Stomach (tissue), 9 donors: Measurements from ENCODE around the gene HAX1. TPM values are rescaled to one million over a fixed set of nuclear protein-coding genes. Genes with fewer than 3 reads are reported as not detected.
"Not testable (repeated sequence)": the region's sequence is repeated elsewhere in the genome, so short reads cannot be mapped to it uniquely, and the experiment has no call there.

ENCODE experiments used
- DNase-seq, 2 donors: peaks; one replicate each; pipeline versions ENCODE4 v3.0.0 to v3.0.0-alpha.2; 2013 to 2019
- H3K27ac ChIP-seq, 5 donors: fragments of 200-600 bp in 4 of 5; sonication (generic) in 4 of 5; one replicate each; pipeline ENCODE4 v1.5.1; 2013 to 2019; ENCODE audit warnings: mild to moderate bottlenecking in 1 of 5, moderate library complexity in 1 of 5
- H3K27me3 ChIP-seq, 3 donors: fragments of 200-600 bp; sonication (generic); one replicate each; pipeline ENCODE4 v1.5.1; 2017 to 2019; ENCODE audit warnings: mixed run types in 1 of 3
- H3K36me3 ChIP-seq, 4 donors: fragments of 200-600 bp; sonication (generic); 1 replicate in 3 of 4; 2 replicates in 1 of 4; pipeline ENCODE4 v1.5.1; 2016 to 2019
- H3K4me1 ChIP-seq, 4 donors: fragments of 200-600 bp; sonication (generic); one replicate each; pipeline ENCODE4 v1.5.1; 2016 to 2019
- H3K4me3 ChIP-seq, 4 donors: fragments of 200-600 bp; sonication (generic) in 3 of 4; one replicate each; pipeline ENCODE4 v1.5.1; 2016 to 2019; ENCODE audit warnings: mild to moderate bottlenecking in 1 of 4
- H3K9me3 ChIP-seq, 4 donors: fragments of 200-600 bp; sonication (generic); one replicate each; pipeline ENCODE4 v1.5.1; 2016 to 2019
- CTCF ChIP-seq, 7 experiments: fragments of 450-650 bp in 4 of 7; fragments of 200-600 bp in 3 of 7; sonication (generic) in 3 of 7; IDR thresholded peaks; one replicate each; pipeline ENCODE4 v1.5.1; 2016 to 2019; ENCODE audit warnings: antibody characterized with exemption in 7 of 7, control low read depth in 2 of 7, mild to moderate bottlenecking in 1 of 7
- EP300 ChIP-seq: sonication (generic); formaldehyde crosslinking; IDR thresholded peaks from one replicate; pipeline ENCODE4 v1.6.1; 2017; ENCODE audit warnings: antibody characterized with exemption
- POLR2A ChIP-seq, 4 donors: fragments of 450-650 bp; IDR thresholded peaks; one replicate each; pipeline ENCODE4 v1.6.1; 2016; ENCODE audit warnings: antibody characterized with exemption in 4 of 4, control low read depth in 2 of 4, mild to moderate bottlenecking in 1 of 4, moderate library complexity in 1 of 4
- POLR2AphosphoS5 ChIP-seq, 3 donors: sonication (generic); formaldehyde crosslinking; IDR thresholded peaks; one replicate each; pipeline ENCODE4 v1.6.1; 2016; ENCODE audit warnings: antibody characterized with exemption in 3 of 3
- WGBS, 5 donors: extraction: QIAGEN DNeasy Blood & Tissue Kit in 3 of 5; methylation state at CpG; one replicate each; pipeline versions ENCODE4 v1.1.5 to v1.1.7; 2013 to 2018; 5-methylcytosine and 5-hydroxymethylcytosine counted together
- intact Hi-C: fragments of 100-400 bp; cut with DNase I; formaldehyde crosslinking; loops from one replicate; pipeline ENCODE4 v1.15.1; 2023; ENCODE audit warnings: low total_unique reads
- polyA plus RNA-seq, 3 donors: library from polyadenylated mRNA; stranded (reverse); fragments of 200-250 nt; gene quantifications; one replicate each; pipeline ENCODE4 v1.2.3, GENCODE V29; 2013
- total RNA-seq, 5 donors: library from RNA; depleted of rRNA; stranded (reverse); fragments of >200 nt; gene quantifications; one replicate each; pipeline versions ENCODE4 v1.1.0 to v1.2.3, GENCODE V29; 2014 to 2016
- donor health status: healthy with polysubstance abuse.
- donor health status: Bipolar disorder and iron deficiency.
- donor health status: healthy.

Gene HAX1
- total and polyA plus RNA-seq, 8 donors = 36.2 to 167 (median 83.3) TPM

- intact Hi-C loops, H3K4me1 ChIP-seq, H3K27me3 ChIP-seq, H3K27ac ChIP-seq, H3K4me3 ChIP-seq, H3K36me3 ChIP-seq, DNase-seq: not testable (repeated sequence)
- WGBS, 5 donors = 73 to 78% (median 75%) methylated on average over 11 to 13 of the region's 13 CpGs
- peaks cover 0 to 11% (median 10%) of the 10 kb centered on the region in 4 donors for H3K9me3 ChIP-seq
Observed at GRCh38 chr1:154312229-154313065, 40.0 kb downstream of the HAX1 start.

- Histone ChIP-seq H3K4me3 (no peak overlapping the region), H3K4me1 (no peaks in the 10 kb centered on the region), H3K27ac (no peak overlapping the region), H3K9me3 (peaks cover 0 to 11% (median 10%) of the 10 kb centered on the region in 4 donors), H3K27me3 (no peaks in the 10 kb centered on the region), H3K36me3 (no peaks in the 10 kb centered on the region)
- TF ChIP-seq CTCF (IDR thresholded peaks at IDR 0.05) (no peak), POLR2A (IDR thresholded peaks at IDR 0.05) (no peak), EP300 (no peak), POLR2AphosphoS5 (IDR thresholded peaks at IDR 0.05) (no peak)
- WGBS, 5 donors = 47 to 61% (median 56%) methylated on average over 4 to 10 of the region's 10 CpGs
- intact Hi-C loops = no loop called here
- no peak for DNase-seq
Observed at GRCh38 chr1:154313066-154313356, 40.6 kb downstream of the HAX1 start.

GRCh38 chr1:154314226-154314625, 41.8 kb downstream of the HAX1 start:
- intact Hi-C loops, H3K4me3 ChIP-seq, H3K4me1 ChIP-seq, H3K27ac ChIP-seq, H3K27me3 ChIP-seq, DNase-seq, H3K36me3 ChIP-seq: not testable (repeated sequence)
- 73 to 82% (median 76%) methylated on average over 3 of the region's 3 CpGs for WGBS, 5 donors
- H3K9me3 ChIP-seq = peaks cover 0 to 11% (median 10%) of the 10 kb centered on the region in 4 donors

- Histone ChIP-seq H3K4me3 (no peak overlapping the region), H3K36me3 (no peaks in the 10 kb centered on the region), H3K27ac (no peak overlapping the region), H3K4me1 (peaks cover 0 to 5% (median 0%) of the 10 kb centered on the region in 4 donors), H3K9me3 (peaks cover 0 to 11% (median 10%) of the 10 kb centered on the region in 4 donors), H3K27me3 (peaks cover 0 to 2% (median 0%) of the 10 kb centered on the region in 3 donors)
- WGBS, 5 donors = 53 to 92% (median 90%) methylated on average over 1 of the region's 1 CpG
- intact Hi-C loops = no loop called here
- DNase-seq = no peak
- TF ChIP-seq EP300 (no peak), POLR2A (IDR thresholded peaks at IDR 0.05) (no peak), CTCF (IDR thresholded peaks at IDR 0.05) (no peak), POLR2AphosphoS5 (IDR thresholded peaks at IDR 0.05) (no peak)
Observed at GRCh38 chr1:154316704-154317103, 44.3 kb downstream of the HAX1 start.

- Histone ChIP-seq H3K4me1 (peaks cover 0 to 5% (median 0%) of the 10 kb centered on the region in 4 donors), H3K27me3 (peaks cover 0 to 2% (median 0%) of the 10 kb centered on the region in 3 donors), H3K27ac (no peak overlapping the region), H3K4me3 (no peak overlapping the region), H3K9me3 (peaks cover 0 to 11% (median 10%) of the 10 kb centered on the region in 4 donors), H3K36me3 (no peaks in the 10 kb centered on the region)
- intact Hi-C loops = no loop called here
- TF ChIP-seq CTCF (IDR thresholded peaks at IDR 0.05) = no peak
- TF ChIP-seq POLR2A (IDR thresholded peaks at IDR 0.05) = no peak
- no peak for TF ChIP-seq EP300
- no peak for TF ChIP-seq POLR2AphosphoS5 (IDR thresholded peaks at IDR 0.05)
- 64 to 89% (median 80%) methylated on average over 4 of the region's 4 CpGs for WGBS, 5 donors
- DNase-seq = no peak
Observed at GRCh38 chr1:154318386-154318785, 46.0 kb downstream of the HAX1 start.
